GM19238 (cell line): ENCODE data around the gene CHKA.

ENCODE experiments used
- DNase-seq: peaks from one replicate; pipeline ENCODE4 v3.0.0; 2011; ENCODE audit warnings: low spot score; ENCODE audit not compliant: insufficient read length

The CHKA gene

DNA sequence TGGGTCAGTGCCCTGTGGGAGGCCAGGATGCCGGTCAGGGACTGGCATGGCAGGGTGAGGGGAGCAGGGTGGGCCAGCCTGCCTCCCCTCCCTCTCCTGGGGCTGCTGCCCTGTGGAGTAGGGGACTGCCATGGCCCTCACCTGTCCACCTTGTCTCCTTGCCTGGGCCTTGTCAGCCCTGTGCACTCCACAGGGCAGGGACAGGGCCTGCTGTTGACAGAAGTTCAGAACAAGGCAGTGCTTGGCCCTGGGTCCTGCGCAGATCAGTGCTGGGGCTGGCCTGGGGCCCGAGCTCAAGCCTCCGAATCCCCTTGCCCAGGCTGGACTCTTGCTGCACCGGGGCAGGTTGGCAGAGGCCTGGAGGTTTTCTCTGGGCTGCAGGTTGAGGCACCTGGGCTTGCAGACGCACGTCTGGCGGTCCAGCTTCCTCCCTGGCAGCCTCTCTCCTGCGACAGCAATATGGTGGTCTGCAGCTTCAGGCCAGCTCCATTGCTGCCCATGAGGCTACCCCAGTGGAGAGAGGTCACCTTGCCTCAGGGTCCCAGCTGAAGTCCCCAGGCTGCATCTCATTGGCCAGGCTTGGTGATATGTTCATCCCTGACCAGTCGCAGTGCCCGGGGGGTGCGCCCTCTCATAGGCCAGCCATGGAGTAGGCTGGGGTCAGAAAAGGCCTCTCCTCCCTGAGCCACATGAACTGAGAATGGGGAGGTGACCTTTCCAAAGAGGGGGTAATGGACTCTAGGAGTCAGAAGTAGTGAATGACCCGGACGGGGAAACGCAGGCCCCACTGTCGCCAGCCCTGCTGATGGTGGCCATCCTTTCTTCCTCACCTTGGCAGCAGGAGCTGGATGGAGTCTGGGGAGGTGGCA, 21.5 kb upstream of the CHKA start:
- no peak for DNase-seq

GRCh38 chr11:68142028-68142412, 20.8 kb upstream of the CHKA start:
- no peak for DNase-seq

DNA sequence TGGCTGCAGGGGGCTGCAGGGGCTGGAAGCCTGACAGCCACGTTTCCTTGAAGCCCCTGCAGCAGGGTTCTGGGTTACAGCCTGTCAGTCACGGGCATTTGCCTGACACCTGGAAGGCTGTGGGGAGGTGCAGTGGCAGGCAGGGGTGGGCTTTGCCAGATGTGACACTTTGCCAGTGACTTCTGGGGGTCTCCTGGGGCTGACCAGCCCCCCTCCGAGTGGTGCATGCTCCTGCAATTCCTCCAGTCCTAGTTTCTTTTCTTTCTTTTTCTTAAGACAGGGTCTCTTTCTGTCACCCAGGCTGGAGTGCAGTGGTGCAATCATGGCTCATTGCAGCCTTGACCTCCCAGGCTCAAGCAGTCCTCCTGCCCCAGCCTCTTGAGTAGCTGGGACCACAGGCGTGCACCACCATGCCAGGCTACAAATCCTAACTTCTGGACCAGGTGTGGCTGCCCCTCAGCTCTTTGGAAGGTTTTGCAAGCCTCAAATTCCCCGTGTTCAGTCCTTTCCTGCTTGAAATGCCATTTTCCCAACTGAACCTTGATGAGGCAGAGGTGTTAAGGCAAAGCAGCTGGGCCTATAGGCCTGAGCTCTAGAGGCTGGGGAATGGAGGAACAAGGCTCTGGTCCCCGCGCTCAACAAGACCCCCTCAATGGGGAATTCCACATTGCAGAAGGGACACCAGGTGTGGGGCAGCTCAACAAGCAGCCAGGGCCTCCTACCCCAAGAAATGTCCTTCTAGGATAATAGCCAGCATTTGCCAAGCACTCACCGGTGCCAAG, 20.2 kb upstream of the CHKA start:
- no peak for DNase-seq

DNA sequence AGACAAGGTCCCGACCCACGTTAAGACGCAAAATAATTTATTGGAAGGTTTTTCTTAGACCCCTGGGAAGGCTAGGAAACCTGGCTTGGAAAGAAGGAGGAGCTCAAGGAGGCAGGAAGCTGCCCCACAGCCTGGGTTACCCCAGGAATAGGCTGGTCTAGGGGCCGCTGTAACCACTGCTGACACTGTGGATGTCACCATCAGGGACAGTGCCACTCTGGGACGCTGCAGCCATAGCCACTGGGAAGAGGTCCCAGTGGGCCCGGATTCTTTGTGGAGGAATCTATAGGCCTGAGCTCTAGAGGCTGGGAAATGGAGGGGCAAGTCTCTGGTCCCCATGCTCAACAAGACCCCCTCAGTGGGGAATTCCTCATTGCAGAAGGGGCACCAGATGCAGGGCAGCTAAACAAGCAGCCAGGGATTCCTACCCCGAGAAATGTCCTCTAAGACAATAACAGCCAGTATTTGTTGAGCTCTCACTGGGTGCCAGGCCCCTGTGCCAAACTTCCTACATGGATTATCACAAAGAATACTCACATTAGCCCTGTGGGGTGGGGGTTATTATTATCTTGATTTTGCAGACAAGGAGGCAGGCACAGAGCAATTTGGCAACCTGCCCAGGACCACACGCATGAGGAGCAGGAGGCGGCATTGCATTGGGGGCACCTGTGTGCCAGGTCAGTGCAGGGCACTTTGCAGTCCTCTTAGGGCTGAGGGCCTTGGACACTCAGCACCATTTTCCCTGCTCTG, 19.5 kb upstream of the CHKA start:
- DNase-seq: no peak

- no peak for DNase-seq
These were observed 17.0 kb upstream of the CHKA start for GRCh38 chr11:68138237-68138636.

DNA sequence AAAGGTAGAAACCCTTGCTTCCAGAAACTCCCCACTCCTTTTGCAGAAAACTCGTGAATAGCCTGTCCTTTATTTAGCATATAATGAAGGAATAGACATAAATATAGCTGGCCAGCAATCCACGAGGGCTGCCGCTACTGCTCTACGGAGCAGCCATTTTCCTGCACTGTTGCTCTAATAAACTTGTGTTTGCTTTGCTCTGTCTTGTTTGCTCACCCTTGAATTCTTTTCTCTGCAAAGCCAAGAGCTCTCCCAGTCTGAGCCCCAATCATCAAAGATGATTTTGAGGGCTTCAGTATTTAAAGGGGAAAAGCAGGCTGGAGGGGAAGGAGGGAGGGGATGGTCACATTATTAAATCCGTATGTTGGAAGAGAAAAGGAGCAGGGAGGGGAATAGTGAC, 16.6 kb upstream of the CHKA start:
- no peak for DNase-seq

GRCh38 chr11:68136866-68137265, 15.7 kb upstream of the CHKA start:
- no peak for DNase-seq

- DNase-seq: no peak
These were observed 14.0 kb upstream of the CHKA start for GRCh38 chr11:68135161-68135560.

- no peak for DNase-seq
These were observed 12.6 kb upstream of the CHKA start for GRCh38 chr11:68133761-68134160.

- DNase-seq: no peak
These were observed 8.9 kb upstream of the CHKA start for GRCh38 chr11:68130121-68130520.

DNA sequence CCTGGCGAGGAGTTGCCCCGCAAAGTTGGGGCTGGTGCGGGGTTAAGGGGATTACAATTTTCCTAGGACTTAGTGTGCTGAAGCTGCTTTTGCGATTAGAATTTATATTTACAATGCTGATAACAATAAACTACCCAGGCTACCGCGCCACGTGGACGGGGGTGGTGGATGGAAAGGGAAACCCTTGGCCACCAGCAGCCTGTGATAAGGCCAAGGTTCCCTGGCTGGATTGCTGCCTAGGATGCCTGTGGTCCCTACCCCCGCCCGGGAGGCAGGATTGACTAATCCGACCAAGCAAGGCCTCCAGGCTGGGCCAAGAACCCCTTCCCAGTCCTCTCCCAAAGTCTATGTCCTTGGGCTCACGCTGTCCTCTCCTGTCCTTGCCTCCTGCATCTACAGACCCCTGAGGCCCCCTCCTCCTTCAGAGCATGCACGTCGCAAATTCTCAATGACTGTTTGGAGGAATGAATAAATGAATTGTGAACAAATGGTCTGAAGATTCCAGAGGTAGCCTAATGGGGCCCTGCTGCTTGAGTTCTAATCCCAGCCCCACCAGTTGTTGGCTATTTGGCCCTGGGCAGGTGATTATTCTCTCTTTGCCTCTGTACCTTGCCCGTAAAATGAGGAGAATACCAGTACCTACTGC, 7.6 kb upstream of the CHKA start:
- no peak for DNase-seq

GRCh38 chr11:68127714-68128681, 6.8 kb upstream of the CHKA start:
- DNase-seq: no peak

- no peak for DNase-seq
These were observed 4.0 kb upstream of the CHKA start for GRCh38 chr11:68125164-68125563.

DNA sequence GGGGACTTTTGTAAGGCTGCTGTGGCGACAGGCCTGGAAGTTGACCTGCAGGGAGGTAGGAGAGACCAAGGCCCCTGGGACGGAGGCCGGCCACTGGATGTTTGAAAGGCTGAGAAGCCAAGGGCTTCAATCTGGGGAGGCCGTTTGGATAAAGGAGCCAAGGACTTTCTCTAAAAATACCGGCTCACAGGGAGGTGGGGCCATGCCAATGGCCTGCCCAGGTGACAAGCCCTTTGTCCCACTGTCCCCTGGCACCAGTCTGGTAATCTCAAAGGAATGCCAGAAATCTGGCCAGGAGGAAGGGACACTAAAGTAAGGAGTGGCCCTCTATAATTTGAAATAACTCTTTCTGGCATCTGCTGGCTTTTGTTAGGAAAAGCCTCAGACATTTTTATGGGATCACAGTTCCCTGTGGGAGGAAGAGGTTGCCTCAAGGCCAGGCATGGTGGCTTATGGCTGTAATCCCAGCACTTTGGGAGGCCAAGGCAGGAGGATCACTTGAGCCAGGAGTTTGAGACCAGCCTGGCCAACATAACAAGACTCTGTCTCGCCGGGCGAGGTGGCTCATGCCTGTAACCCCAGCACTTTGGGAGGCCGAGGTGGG, 1.9 kb upstream of the CHKA start:
- DNase-seq: no peak

DNA sequence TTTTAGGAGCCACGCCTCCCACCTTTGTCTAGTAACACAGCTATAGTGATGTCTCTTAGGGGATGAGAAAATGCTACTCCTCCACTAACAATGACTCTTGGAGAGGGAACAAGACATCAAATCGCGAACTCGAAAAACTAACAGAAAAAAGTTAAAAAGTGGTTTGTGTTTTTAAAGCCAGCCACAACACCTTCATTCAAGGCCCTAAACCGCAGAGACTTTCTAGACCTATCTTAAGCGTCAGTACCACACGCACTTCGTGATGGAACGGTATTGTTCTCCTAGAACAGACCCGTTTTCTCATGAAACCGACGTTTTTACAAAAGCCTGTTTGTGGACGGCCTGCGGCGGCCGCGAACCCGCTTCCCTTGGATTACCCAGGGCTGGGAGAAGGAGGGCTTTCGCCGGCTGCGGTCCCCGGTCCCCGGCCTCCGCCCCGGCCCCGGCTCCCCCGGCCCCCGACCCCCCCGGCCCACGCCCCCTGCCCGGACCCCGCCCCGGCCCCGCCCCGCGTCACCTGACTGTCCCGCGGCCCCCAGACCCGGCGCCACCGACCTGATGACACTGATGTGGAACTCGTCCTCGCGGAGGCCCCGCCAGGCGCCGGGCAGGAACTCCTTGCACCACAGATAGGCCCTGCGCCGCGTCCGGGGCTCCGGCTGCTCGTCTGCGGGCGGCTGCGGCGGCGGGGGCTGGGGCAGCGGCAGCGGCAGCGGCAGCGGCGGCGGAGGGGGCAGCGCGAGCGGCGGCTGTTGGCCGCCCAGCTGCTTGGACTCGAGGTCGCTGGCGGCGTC, 718 bp downstream of the CHKA start:
- DNase-seq: peak; percentile 52

GRCh38 chr11:68118706-68119448, 2.3 kb downstream of the CHKA start:
- DNase-seq: peak; percentile 52

- no peak for DNase-seq
These were observed 3.2 kb downstream of the CHKA start for GRCh38 chr11:68117853-68118470.

GRCh38 chr11:68116974-68117373, 4.2 kb downstream of the CHKA start:
- DNase-seq: no peak
